Gastrocnemius medialis (tissue), 4 donors: ENCODE measurements around the gene USP7. TPM values are rescaled to one million over a fixed set of nuclear protein-coding genes. Genes with fewer than 3 reads are reported as not detected.

ENCODE experiments used
- ATAC-seq, 2 donors: fragments of 150-250 bp; one replicate each; pipeline ENCODE4 v1.9.1; 2016
- DNase-seq, 2 donors: peaks; one replicate each; pipeline ENCODE4 v3.0.0-alpha.2; 2019
- H3K27ac ChIP-seq, 4 donors: fragments of 200-600 bp; sonication (generic); 1 replicate in 1 of 4; 2 replicates in 3 of 4; pipeline ENCODE4 v1.5.1; 2016 to 2018; ENCODE audit warnings: mild to moderate bottlenecking in 2 of 4, moderate library complexity in 1 of 4
- H3K27me3 ChIP-seq, 3 donors: fragments of 200-600 bp; sonication (generic) in 2 of 3; 1 replicate in 1 of 3; 2 replicates in 2 of 3; pipeline versions ENCODE4 v1.5.1 to v1.6.0; 2016 to 2019; ENCODE audit warnings: mild to moderate bottlenecking in 1 of 3, moderate library complexity in 1 of 3
- H3K36me3 ChIP-seq, 2 donors: fragments of 200-600 bp; sonication (generic) in 1 of 2; one replicate each; pipeline ENCODE4 v1.5.1; 2017 to 2018
- H3K4me1 ChIP-seq, 2 donors: fragments of 200-600 bp; sonication (generic) in 1 of 2; one replicate each; pipeline ENCODE4 v1.5.1; 2016 to 2017; ENCODE audit warnings: mild to moderate bottlenecking in 2 of 2
- H3K4me3 ChIP-seq, 4 donors: fragments of 200-600 bp; sonication (generic) in 3 of 4; 1 replicate in 1 of 4; 2 replicates in 3 of 4; pipeline ENCODE4 v1.5.1; 2016 to 2019; ENCODE audit warnings: mild to moderate bottlenecking in 2 of 4
- H3K9me3 ChIP-seq, 3 donors: fragments of 200-600 bp; sonication (generic) in 2 of 3; 1 replicate in 1 of 3; 2 replicates in 2 of 3; pipeline ENCODE4 v1.5.1; 2016 to 2019
- CTCF ChIP-seq, 5 experiments: fragments of 450-650 bp in 3 of 5; fragments of 200-600 bp in 2 of 5; sonication (generic) in 2 of 5; IDR thresholded peaks in 4 of 5; conservative IDR thresholded peaks in 1 of 5; 1 replicate in 4 of 5; 2 replicates in 1 of 5; pipeline ENCODE4 v1.5.1; 2016 to 2019; ENCODE audit warnings: antibody characterized with exemption in 5 of 5, mild to moderate bottlenecking in 3 of 5, moderate library complexity in 3 of 5
- POLR2A ChIP-seq, 2 donors: fragments of 450-650 bp; IDR thresholded peaks; one replicate each; pipeline ENCODE4 v1.6.1; 2017; ENCODE audit warnings: antibody characterized with exemption in 2 of 2, mild to moderate bottlenecking in 2 of 2, moderate library complexity in 2 of 2
- in situ Hi-C, 4 donors: fragments of 200-750 bp; cut with MboI; loops; one replicate each; pipeline versions ENCODE4 v1.15.0 to v1.8.0; 2017; ENCODE audit warnings: low sequenced_read_pairs in 4 of 4
- intact Hi-C: fragments of 100-400 bp; cut with DNase I; formaldehyde crosslinking; loops from one replicate; pipeline ENCODE4 v1.15.1; 2023; ENCODE audit warnings: low total_unique reads
- total RNA-seq, 4 donors: library from RNA; depleted of rRNA; stranded (reverse); fragments of >200 nt; gene quantifications; one replicate each; pipeline versions ENCODE4 v1.1.0 to v1.2.3, GENCODE V29; 2016

The USP7 gene
- total RNA-seq, 4 donors from 2014 or later, result 79.7 to 99.2 (median 85.6) TPM

- TF ChIP-seq CTCF (IDR thresholded peaks at IDR 0.05 in 4 of 5, conservative IDR thresholded peaks at IDR 0.05 in 1 of 5) (no peak), POLR2A (IDR thresholded peaks at IDR 0.05) (peak in 1 of 2 donors; percentile 30)
- peaks cover 0 to 5% (median 3%) of the 10 kb centered on the region in 3 donors for H3K27me3 ChIP-seq
- peak overlapping the region; percentile 59 to 81 (median 77) for H3K27ac ChIP-seq
- peak; percentile 68 to 76 for ATAC-seq
- no peak overlapping the region for H3K4me3 ChIP-seq
- in situ Hi-C loops (loop anchor here in 1 of 4 donors (25.0 kb wide), 1 partner anchor 226 kb away; the partner anchor contains the start of gene ABAT), intact Hi-C loops (loop anchor here (5.0 to 10.0 kb wide), 2 partner anchors 69 to 217 kb away; no protein-coding TSS in a partner anchor)
- no peaks in the 10 kb centered on the region for H3K9me3 ChIP-seq
- peak; percentile 91 to 96 for DNase-seq
- H3K4me1 ChIP-seq, result peaks cover 17 to 36% of the 10 kb centered on the region in 2 donors
- peaks cover 0 to 26% of the 10 kb centered on the region in 2 donors for H3K36me3 ChIP-seq
Measured at GRCh38 chr16:8887952-8888560, 75.7 kb downstream of the USP7 start.

GRCh38 chr16:8887431-8887765 lies 76.3 kb downstream of the USP7 start:
- Histone ChIP-seq H3K27me3 (peaks cover 0 to 8% (median 7%) of the 10 kb centered on the region in 3 donors), H3K36me3 (peaks cover 0 to 22% of the 10 kb centered on the region in 2 donors), H3K4me1 (peaks cover 11 to 36% of the 10 kb centered on the region in 2 donors), H3K9me3 (no peaks in the 10 kb centered on the region), H3K4me3 (no peak overlapping the region), H3K27ac (peak overlapping the region; percentile 59 to 81 (median 77))
- intact Hi-C loops (loop anchor here (5.0 to 10.0 kb wide), 2 partner anchors 70 to 217 kb away; no protein-coding TSS in a partner anchor), in situ Hi-C loops (loop anchor here in 1 of 4 donors (25.0 kb wide), 1 partner anchor 225 kb away; the partner anchor contains the start of gene ABAT)
- ATAC-seq, result no peak
- DNase-seq, result no peak
- TF ChIP-seq POLR2A (IDR thresholded peaks at IDR 0.05) (no peak), CTCF (IDR thresholded peaks at IDR 0.05 in 4 of 5, conservative IDR thresholded peaks at IDR 0.05 in 1 of 5) (no peak)

- no peak for TF ChIP-seq CTCF (IDR thresholded peaks at IDR 0.05 in 4 of 5, conservative IDR thresholded peaks at IDR 0.05 in 1 of 5)
- TF ChIP-seq POLR2A (IDR thresholded peaks at IDR 0.05), result no peak
- in situ Hi-C loops, result loop anchor here in 1 of 4 donors (25.0 kb wide), 1 partner anchor 225 kb away; the partner anchor contains the start of gene ABAT
- intact Hi-C loops, result loop anchor here (5.0 to 10.0 kb wide), 2 partner anchors 70 to 218 kb away; no protein-coding TSS in a partner anchor
Measured at GRCh38 chr16:8886593-8887430, 76.9 kb downstream of the USP7 start.

GRCh38 chr16:8885674-8886592 lies 77.8 kb downstream of the USP7 start:
- no peaks in the 10 kb centered on the region for H3K9me3 ChIP-seq
- ATAC-seq (peak in 1 of 2 donors; percentile 40), DNase-seq (peak in 1 of 2 donors; percentile 78)

More at GRCh38 chr16:8886593-8887430, 76.9 kb downstream of the USP7 start:
- no peak overlapping the region for H3K4me3 ChIP-seq
- H3K27ac ChIP-seq, result peak overlapping the region; percentile 18 to 81 (median 69)
- ATAC-seq, result no peak
- H3K27me3 ChIP-seq, result peaks cover 0 to 8% (median 7%) of the 10 kb centered on the region in 3 donors
- DNase-seq, result no peak
- H3K9me3 ChIP-seq, result no peaks in the 10 kb centered on the region
- H3K4me1 ChIP-seq, result peaks cover 11 to 36% of the 10 kb centered on the region in 2 donors
- H3K36me3 ChIP-seq, result peaks cover 0 to 19% of the 10 kb centered on the region in 2 donors

More at GRCh38 chr16:8885674-8886592, 77.8 kb downstream of the USP7 start:
- TF ChIP-seq CTCF (IDR thresholded peaks at IDR 0.05 in 4 of 5, conservative IDR thresholded peaks at IDR 0.05 in 1 of 5), result no peak
- TF ChIP-seq POLR2A (IDR thresholded peaks at IDR 0.05), result peak; percentile 44 to 47
- H3K27me3 ChIP-seq, result peaks cover 0 to 8% (median 7%) of the 10 kb centered on the region in 3 donors
- H3K4me3 ChIP-seq, result no peak overlapping the region
- H3K27ac ChIP-seq, result peak overlapping the region; percentile 8 to 81 (median 40)
- H3K4me1 ChIP-seq, result peaks cover 11 to 36% of the 10 kb centered on the region in 2 donors
- intact Hi-C loops, result loop anchor here (5.0 to 10.0 kb wide), 2 partner anchors 71 to 219 kb away; no protein-coding TSS in a partner anchor
- in situ Hi-C loops, result loop anchor here in 1 of 4 donors (25.0 kb wide), 1 partner anchor 224 kb away; the partner anchor contains the start of gene ABAT
- H3K36me3 ChIP-seq, result peaks cover 0 to 10% of the 10 kb centered on the region in 2 donors
